NCI-H345 treated with DMSO at 0.1 percent for 48 hours (cell line): ENCODE results near the gene TIMM21.

Experiments used
- DNase-seq: peaks from one replicate; lab custom pipeline; 2025; ENCODE audit not compliant: unreplicated experiment; lab: John Stamatoyannopoulos, UW

Gene TIMM21

GRCh38 chr18:74186661-74187060, 38.3 kb downstream of the TIMM21 start:
- no peak for DNase-seq

- DNase-seq: no peak
Measured at GRCh38 chr18:74190086-74190485, 41.8 kb downstream of the TIMM21 start.

GRCh38 chr18:74191577-74191976, 43.3 kb downstream of the TIMM21 start:
- DNase-seq: no peak

- no peak for DNase-seq
Measured at GRCh38 chr18:74194691-74195090, 46.4 kb downstream of the TIMM21 start.

- peak; percentile 50 for DNase-seq
Measured at GRCh38 chr18:74196220-74197119, 48.1 kb downstream of the TIMM21 start.

- no peak for DNase-seq
Measured at GRCh38 chr18:74197705-74198341, 49.5 kb downstream of the TIMM21 start.

GRCh38 chr18:74198453-74198852, 50.1 kb downstream of the TIMM21 start:
- DNase-seq: no peak

- DNase-seq: no peak
Measured at GRCh38 chr18:74200780-74201179, 52.5 kb downstream of the TIMM21 start.

- no peak for DNase-seq
Measured at GRCh38 chr18:74203811-74204210, 55.5 kb downstream of the TIMM21 start.

GRCh38 chr18:74204526-74205152, 56.3 kb downstream of the TIMM21 start:
- no peak for DNase-seq
